ENCODE measurements around the gene RETREG3. TPM values are rescaled to one million over a fixed set of nuclear protein-coding genes. Genes with fewer than 3 reads are reported as not detected.

Gene RETREG3
- total RNA-seq, 1 experiment from 2014 or later: 38.5 TPM

GRCh38 chr17:42577532-42578281, 31.5 kb downstream of the RETREG3 start, which contains the start of gene PSMC3IP:
Gene PSMC3IP, minus strand, starts transcription at chr17:42577729. Its CDS starts 43 bp downstream, at chr17:42577686.
- Histone ChIP-seq H3K9me3 (ENCODE audit: control insufficient read depth in 1 of 2, insufficient read depth in 1 of 2, low read depth in 1 of 2, low read length in 2 of 2) (no peaks in the 10 kb centered on the region), H3K4me1 (ENCODE audit: control insufficient read depth in 1 of 2, insufficient read depth in 2 of 2, low read length in 2 of 2) (peaks cover 10 to 15% of the 10 kb centered on the region in 2 experiments), H3K36me3 (ENCODE audit: control insufficient read depth in 1 of 2, insufficient read depth in 2 of 2, low read length in 2 of 2) (peaks cover 21 to 34% of the 10 kb centered on the region in 2 experiments; a peak in 3 of 4 replicates), H3K27me3 (ENCODE audit: insufficient read depth, low read length) (no peaks in the 10 kb centered on the region), H3K9ac (ENCODE audit: low read length) (peak within 1 kb of the TSS; percentile 99), H2AFZ (ENCODE audit: low read depth, low read length, poor library complexity, severe bottlenecking) (peak within 1 kb of the TSS; percentile 53), H3K4me2 (ENCODE audit: low read length) (peak within 1 kb of the TSS; percentile 94), H3K27ac (ENCODE audit: low read depth, low read length) (peak within 1 kb of the TSS; percentile 95), H3K9me2 (ENCODE audit: insufficient read depth) (no peaks in the 10 kb centered on the region), H3K4me3 (replicated peaks in 1 of 2; ENCODE audit: low read depth in 1 of 2, low read length in 2 of 2) (peak within 1 kb of the TSS; percentile 72 to 99), H3K79me2 (ENCODE audit: insufficient read depth, low read length) (peaks cover 53% of the 10 kb centered on the region), H4K20me1 (ENCODE audit: insufficient read depth) (no peaks in the 10 kb centered on the region)
- ChIA-PET POLR2A (interaction anchor here (0.9 to 2.0 kb wide), 12 partner anchors 8 to 195 kb away, joined by 3 to 13 read pairs (median 4); partner anchors contain the start of genes CCR10, MLX and VPS25), CTCF (interaction anchor here (0.9 to 4.4 kb wide), 33 partner anchors 8 to 420 kb away, joined by 3 to 136 read pairs (median 4); partner anchors contain the start of genes CNTD1, CNTNAP1, COA3 and MLX), RAD21 (ENCODE audit: low non-redundant PET in 1 of 2, low total read pairs in 2 of 2, uncharacterized antibody in 2 of 2, unreplicated experiment in 2 of 2) (interaction anchor here (0.8 to 2.6 kb wide), 10 partner anchors 32 to 246 kb away, joined by 3 to 25 read pairs (median 6); partner anchors contain the start of genes CCR10 (in 2 of the 2), BECN1 (in 1 of the 2), PLEKHH3 (in 1 of the 2) and RETREG3 (in 1 of the 2))
- DNase-seq (ENCODE audit: low read depth, low spot score): peak; percentile 87
- peak; percentile 86 for ATAC-seq
- intact Hi-C loops (cut with micrococcal nuclease): loop anchor here (1.0 kb wide), 4 partner anchors 102 to 360 kb away; partner anchors contain the start of gene BECN1
- BruUV-seq (replicated peaks): TSS peak; percentile 80
- TF ChIP-seq EGR1 (IDR thresholded peaks at IDR 0.05; ENCODE audit: low read depth) (peak; percentile 71), FOSL1 (IDR thresholded peaks at IDR 0.05; ENCODE audit: low read depth) (no peak), POLR2AphosphoS5 (IDR thresholded peaks at IDR 0.05; ENCODE audit: low read depth, low read length) (peak; percentile 87), JUND (IDR thresholded peaks at IDR 0.05) (no peak), POLR2A (IDR thresholded peaks at IDR 0.05; ENCODE audit: borderline replicate concordance, extremely low read depth, insufficient read depth, insufficient read length) (peak; percentile 87), TCF7L2 (IDR thresholded peaks at IDR 0.05; ENCODE audit: borderline replicate concordance, extremely low read depth, insufficient read depth, insufficient read length) (no peak), EZH2 (IDR thresholded peaks at IDR 0.05) (no peak), SRF (IDR thresholded peaks at IDR 0.05; ENCODE audit: low read depth) (peak; percentile 58), YY1 (IDR thresholded peaks at IDR 0.05; ENCODE audit: extremely low read depth, insufficient replicate concordance, low read depth, low read length) (no peak), ELF1 (IDR thresholded peaks at IDR 0.05; ENCODE audit: borderline replicate concordance, low read depth) (no peak), CTCF (IDR thresholded peaks at IDR 0.05 in 2 of 3, conservative IDR thresholded peaks at IDR 0.05 in 1 of 3; ENCODE audit: borderline replicate concordance in 1 of 3, insufficient read depth in 1 of 3, low read depth in 2 of 3, low read length in 2 of 3) (peak in 2 of 3 experiments; percentile 23 to 42; a peak in 2 of 6 replicates), ATF3 (IDR thresholded peaks at IDR 0.05) (no peak), CBX3 (IDR thresholded peaks at IDR 0.05; ENCODE audit: low read depth) (no peak), EZH2phosphoT487 (IDR thresholded peaks at IDR 0.05; ENCODE audit: borderline replicate concordance) (no peak), MAX (IDR thresholded peaks at IDR 0.05) (peak; percentile 50), ZBTB33 (IDR thresholded peaks at IDR 0.05; ENCODE audit: extremely low read depth, insufficient replicate concordance, low read length) (peak; percentile 67), SP1 (IDR thresholded peaks at IDR 0.05; ENCODE audit: low read depth) (peak; percentile 87), RAD21 (IDR thresholded peaks at IDR 0.05; ENCODE audit: low read depth) (no peak)
